Left cardiac atrium (tissue), 4 donors: ENCODE measurements around the gene FKBP6. TPM values are rescaled to one million over a fixed set of nuclear protein-coding genes. Genes with fewer than 3 reads are reported as not detected.
A peak's percentile ranks its signal among the peaks of the same experiment; 100 is the strongest.
"Not testable (repeated sequence)": the region's sequence is repeated elsewhere in the genome, so short reads cannot be mapped to it uniquely, and the experiment has no call there.

Source experiments
- ATAC-seq, 2 donors: fragments of 200-7000 bp; cut with Tn5 transposase; one replicate each; pipeline ENCODE4 v1.9.1; 2020; ENCODE audit warnings: mild to moderate bottlenecking in 2 of 2, moderate library complexity in 2 of 2
- DNase-seq: peaks from one replicate; pipeline ENCODE4 v3.0.0-alpha.2; 2020
- intact Hi-C, 2 donors: fragments of 100-400 bp; cut with DNase I; formaldehyde crosslinking; loops; one replicate each; pipeline versions ENCODE4 v1.14.1 to v1.15.1; 2022 to 2023
- total RNA-seq, 2 donors: library from RNA; stranded (reverse); fragmentation: NEBNext Ultra II Directional; extraction: Animal tissue kit (Norgen Biotek cat#: 25700); gene quantifications; one replicate each; pipeline ENCODE4 v1.2.1, GENCODE V29; 2021
- donor health status: DM: no; HTN: yes; CAD: no.
- donor health status: DM: no; HTN: yes; CAD: no; lungs with severe emphysema.
- donor health status: DM: yes; HTN: yes; CAD: no.
- donor health status: Dilated cardiomyopathy.

FKBP6 gene
- total RNA-seq, 2 donors from 2014 or later: not detected

GRCh38 chr7:73320009-73320408 lies 8.0 kb upstream of the FKBP6 start:
- ATAC-seq, intact Hi-C loops, DNase-seq: not testable (repeated sequence)

- ATAC-seq, DNase-seq, intact Hi-C loops: not testable (repeated sequence)
Measured at GRCh38 chr7:73323434-73324080, 4.4 kb upstream of the FKBP6 start.

DNA sequence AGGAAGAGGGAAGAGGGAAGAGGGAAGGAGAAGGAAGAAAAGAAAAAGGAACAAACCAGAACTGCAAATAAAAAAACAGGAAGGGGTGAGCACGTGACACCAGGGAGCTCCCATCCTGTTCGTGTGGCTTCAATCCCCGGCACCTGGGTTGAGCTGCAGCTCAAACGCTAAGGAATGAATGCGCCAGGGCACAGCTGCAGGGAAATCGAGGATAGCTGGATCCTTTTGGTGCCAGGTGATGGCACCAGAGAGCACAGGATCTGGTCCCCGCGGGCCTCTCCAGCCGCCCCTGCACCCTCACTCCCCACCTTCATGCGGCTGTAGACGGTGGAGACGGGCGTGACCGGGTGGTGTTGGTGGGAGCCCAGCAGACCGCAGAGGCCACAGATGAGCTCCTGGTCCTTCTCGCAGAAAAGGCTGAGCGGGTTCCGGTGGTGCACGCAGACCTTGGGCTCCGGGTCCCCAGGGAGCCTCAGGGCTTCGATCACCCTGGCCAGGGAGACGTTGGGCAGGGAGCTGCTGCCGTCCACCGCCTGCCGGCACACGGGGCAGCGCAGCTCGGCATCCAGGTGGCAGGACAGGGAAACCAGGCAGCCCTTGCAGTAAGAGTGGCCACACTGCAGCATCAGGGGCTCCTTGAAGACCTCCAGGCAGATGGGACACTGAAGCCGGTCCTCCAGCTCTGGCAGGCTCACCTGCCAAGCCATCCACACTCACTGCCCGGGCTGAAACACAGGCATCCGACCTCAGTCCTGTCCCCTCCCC lies 3.7 kb upstream of the FKBP6 start:
- DNase-seq (peak; percentile 40), ATAC-seq (peak; percentile 58 to 68)
- intact Hi-C loops: not testable (repeated sequence)

- DNase-seq, ATAC-seq, intact Hi-C loops: not testable (repeated sequence)
Measured at GRCh38 chr7:73325424-73325823, 2.5 kb upstream of the FKBP6 start.

DNA sequence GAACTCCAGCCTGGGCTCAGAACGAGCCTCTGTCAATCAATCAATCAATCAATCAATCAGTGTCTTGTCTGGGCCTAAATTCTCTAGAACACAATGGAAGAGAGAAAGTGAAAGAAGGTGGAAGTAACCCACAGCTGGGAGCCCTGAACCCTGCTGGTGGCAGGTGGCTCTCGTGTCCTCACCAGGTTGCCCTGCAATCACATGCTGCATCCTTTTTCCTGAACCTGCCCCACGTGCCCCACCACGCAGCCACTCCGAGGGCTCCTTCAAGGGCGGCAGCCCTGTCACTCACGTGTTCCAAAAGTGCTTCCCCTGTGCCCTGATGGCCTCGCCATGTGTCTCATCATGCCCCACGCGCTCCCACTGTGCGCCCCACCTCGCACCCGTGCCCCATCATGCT lies 512 bp upstream of the FKBP6 start:
- intact Hi-C loops, ATAC-seq, DNase-seq: not testable (repeated sequence)

- DNase-seq (no peak), ATAC-seq (no peak)
- intact Hi-C loops: no loop called here
Measured at GRCh38 chr7:73328696-73329095, 735 bp downstream of the FKBP6 start.

DNA sequence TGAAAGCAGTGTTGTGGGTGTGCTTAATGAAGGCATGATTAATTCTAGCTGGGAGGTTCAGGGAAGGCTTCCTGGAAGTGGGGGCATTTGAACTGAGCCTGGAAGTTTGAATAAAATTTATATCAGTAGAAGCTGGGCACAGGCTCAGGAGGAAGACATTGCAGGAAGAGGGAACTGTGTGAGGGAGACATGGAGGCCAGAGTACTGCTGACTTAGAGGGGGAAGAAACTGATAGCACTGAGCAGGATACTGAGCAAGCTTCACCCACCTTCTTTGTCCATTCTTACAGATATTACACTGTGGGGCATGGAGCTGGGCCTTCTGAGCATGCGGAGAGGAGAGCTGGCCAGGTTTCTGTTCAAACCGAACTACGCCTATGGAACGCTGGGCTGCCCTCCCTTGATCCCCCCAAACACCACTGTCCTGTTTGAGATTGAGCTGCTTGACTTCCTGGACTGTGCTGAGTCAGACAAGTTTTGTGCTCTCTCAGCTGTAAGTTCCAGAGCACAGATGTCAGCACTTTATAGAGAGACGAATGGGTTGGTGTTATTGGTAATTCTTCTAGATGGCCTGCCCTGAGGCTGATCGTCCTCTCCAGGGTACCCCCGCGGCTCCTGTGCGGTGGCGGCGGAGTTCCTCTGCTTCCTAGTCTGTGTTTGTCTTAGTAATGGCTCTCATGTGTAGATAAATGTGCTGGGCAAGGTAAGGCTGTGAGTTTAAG lies 2.1 kb downstream of the FKBP6 start:
- DNase-seq: no peak
- intact Hi-C loops: no loop called here
- ATAC-seq: peak in 1 of 2 donors; percentile 77

- intact Hi-C loops: no loop called here
- DNase-seq (no peak), ATAC-seq (no peak)
Measured at GRCh38 chr7:73330772-73331171, 2.8 kb downstream of the FKBP6 start.

DNA sequence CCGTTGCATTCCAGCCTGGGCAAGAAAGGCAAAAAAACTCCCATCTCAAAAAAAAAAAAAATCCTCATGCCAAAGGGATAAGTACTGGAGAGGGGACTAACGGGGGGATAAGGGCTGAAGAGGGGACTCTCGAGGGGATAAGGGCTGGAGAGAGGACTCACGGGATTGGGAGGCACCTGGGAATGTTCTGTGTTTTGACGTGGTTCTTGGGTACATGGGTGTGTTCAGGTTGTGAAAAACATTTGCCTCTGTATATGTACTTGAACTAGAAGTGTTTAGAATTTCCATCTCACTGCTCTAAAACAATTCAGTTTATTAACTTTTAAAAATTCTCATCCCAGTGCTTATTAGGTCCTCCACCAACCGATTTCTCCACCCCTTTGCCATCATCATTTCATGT lies 4.5 kb downstream of the FKBP6 start:
- ATAC-seq (no peak), DNase-seq (no peak)
- intact Hi-C loops: no loop called here

DNA sequence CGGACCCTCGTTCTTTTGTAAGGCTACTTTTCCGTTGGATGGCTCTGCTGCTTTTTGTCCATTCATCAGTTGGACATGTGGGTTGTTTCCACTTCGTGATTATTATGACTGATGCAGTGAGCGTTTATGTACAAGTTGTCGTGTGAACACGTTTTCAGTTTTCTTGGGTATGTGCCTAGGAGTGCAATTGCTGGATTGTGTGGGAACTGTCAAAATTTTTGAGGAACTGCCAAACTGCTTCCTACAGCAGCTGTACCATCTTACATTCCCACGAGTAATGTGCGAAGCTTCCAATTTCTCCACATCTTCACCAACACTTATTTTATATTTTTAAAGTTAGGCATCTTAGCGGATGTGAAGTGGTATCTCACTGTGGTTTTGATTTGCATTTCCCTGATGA lies 10.4 kb downstream of the FKBP6 start:
- no peak for ATAC-seq

GRCh38 chr7:73340514-73340913 lies 12.6 kb downstream of the FKBP6 start:
- ATAC-seq (no peak), DNase-seq (no peak)
- intact Hi-C loops: loop anchor here in 1 of 2 donors (5.0 kb wide), 1 partner anchor 112 kb away; no protein-coding TSS in a partner anchor

More for the DNA sequence above, 10.4 kb downstream of the FKBP6 start:
- intact Hi-C loops: no loop called here
- no peak for DNase-seq

DNA sequence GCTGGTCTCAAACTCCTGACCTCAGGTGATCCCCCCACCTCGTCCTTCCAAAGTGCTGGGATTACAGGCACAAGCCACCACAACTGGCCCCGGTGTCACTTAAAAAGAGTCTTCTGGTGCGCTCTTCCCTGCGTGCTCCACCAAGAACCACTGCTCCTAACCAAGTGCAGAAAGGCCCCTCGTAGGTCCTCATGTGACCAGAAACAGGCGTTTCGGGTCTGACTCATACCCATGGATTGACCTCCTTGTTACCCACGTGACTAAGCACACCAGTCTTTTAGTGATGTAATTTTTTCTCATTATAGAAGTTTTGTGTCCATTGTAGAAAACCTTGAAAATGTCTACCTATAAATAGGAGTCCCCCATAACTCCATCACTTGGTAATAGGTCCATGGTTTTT lies 13.9 kb downstream of the FKBP6 start:
- peak in 1 of 2 donors; percentile 55 for ATAC-seq
- intact Hi-C loops: loop anchor here in 1 of 2 donors (5.0 kb wide), 1 partner anchor 110 kb away; no protein-coding TSS in a partner anchor
- no peak for DNase-seq

DNA sequence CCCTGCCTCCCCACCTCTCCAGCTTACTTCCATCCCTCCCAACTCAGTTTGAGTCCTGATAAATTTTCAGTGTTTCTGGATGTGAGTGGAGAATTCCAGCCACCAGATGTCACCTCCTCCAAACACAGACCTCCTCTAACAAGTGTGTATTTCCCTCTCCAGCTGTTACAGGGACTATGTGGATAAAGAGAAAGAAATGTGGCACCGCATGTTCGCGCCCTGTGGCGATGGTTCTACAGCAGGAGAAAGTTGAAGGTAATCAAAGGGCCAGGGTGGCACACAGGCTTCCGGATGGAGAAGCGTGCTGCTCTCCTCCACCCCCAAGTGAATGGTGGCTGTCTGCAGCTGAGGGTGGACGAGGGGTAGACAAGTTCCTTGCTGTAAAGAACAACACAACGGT lies 14.7 kb downstream of the FKBP6 start:
- intact Hi-C loops: loop anchor here in 1 of 2 donors (5.0 kb wide), 1 partner anchor 110 kb away; no protein-coding TSS in a partner anchor
- DNase-seq (no peak), ATAC-seq (peak; percentile 81 to 86)

- intact Hi-C loops: loop anchor here in 1 of 2 donors (5.0 kb wide), 1 partner anchor 108 kb away; no protein-coding TSS in a partner anchor
- DNase-seq: no peak
Measured at GRCh38 chr7:73343671-73344380, 15.9 kb downstream of the FKBP6 start.

GRCh38 chr7:73345538-73345937 lies 17.6 kb downstream of the FKBP6 start:
- intact Hi-C loops: no loop called here

More at GRCh38 chr7:73343671-73344380, 15.9 kb downstream of the FKBP6 start:
- ATAC-seq: no peak

DNA sequence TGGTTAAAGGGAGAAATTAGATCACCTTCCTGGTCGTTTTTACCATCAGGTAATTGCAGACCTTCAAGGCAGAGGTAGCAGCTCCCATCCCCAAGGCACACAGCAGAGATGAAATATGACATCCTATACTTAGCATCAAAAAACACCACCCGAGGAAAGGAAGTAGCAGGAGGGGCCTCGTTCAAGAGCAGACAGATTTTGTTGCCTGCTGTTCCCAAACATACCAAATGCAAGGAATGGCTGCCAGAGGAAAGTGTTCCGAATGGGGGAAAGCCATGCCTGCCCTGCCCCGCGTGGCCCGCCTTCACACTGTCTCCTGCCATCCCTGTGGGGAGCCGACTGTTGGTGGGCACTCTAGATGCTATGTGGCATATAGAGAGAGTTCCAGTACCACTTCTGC lies 18.0 kb downstream of the FKBP6 start:
- intact Hi-C loops: no loop called here
- ATAC-seq (no peak), DNase-seq (no peak)

More at GRCh38 chr7:73345538-73345937, 17.6 kb downstream of the FKBP6 start:
- ATAC-seq (no peak), DNase-seq (no peak)

DNA sequence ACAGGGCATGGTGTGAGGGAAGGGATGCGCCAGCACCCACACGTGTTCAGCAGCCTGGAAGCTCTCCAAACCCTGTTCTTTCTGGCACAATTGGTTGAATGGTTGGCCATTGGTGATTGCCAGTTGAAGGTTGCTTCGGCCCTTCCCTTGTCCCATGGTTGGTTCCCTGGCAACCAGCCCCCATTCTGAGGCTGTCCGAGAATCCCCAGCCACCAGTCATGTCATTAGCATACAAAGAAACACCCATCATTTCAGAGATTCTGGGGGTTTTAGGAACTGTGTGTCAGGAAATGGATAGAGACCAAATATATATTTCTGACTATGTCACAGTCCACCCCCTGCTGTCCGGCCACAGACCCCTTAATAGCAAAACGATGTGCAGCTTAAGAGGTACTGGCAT lies 21.8 kb downstream of the FKBP6 start:
- intact Hi-C loops: no loop called here
- DNase-seq: no peak
- ATAC-seq: no peak

- intact Hi-C loops: no loop called here
- DNase-seq: no peak
- no peak for ATAC-seq
Measured at GRCh38 chr7:73350306-73351068, 22.5 kb downstream of the FKBP6 start.
